Suprapubic skin (tissue), 4 donors: Measurements from ENCODE around the gene FSIP1. TPM values are rescaled to one million over a fixed set of nuclear protein-coding genes. Genes with fewer than 3 reads are reported as not detected.

Experiments used
- DNase-seq, 2 donors: peaks; one replicate each; pipeline ENCODE4 v3.0.0-alpha.2; 2019; ENCODE audit warnings: low spot score in 2 of 2
- H3K27ac ChIP-seq: fragments of 200-600 bp; sonication (generic); one replicate; pipeline ENCODE4 v1.5.1; 2019
- H3K27me3 ChIP-seq: fragments of 200-600 bp; sonication (generic); one replicate; pipeline ENCODE4 v1.5.1; 2019
- H3K36me3 ChIP-seq: fragments of 200-600 bp; sonication (generic); one replicate; pipeline ENCODE4 v1.5.1; 2019
- H3K4me1 ChIP-seq: fragments of 200-600 bp; sonication (generic); one replicate; pipeline ENCODE4 v1.5.1; 2019
- H3K4me3 ChIP-seq: fragments of 200-600 bp; sonication (generic); one replicate; pipeline ENCODE4 v1.5.1; 2019; ENCODE audit warnings: mild to moderate bottlenecking
- H3K9me3 ChIP-seq: fragments of 200-600 bp; sonication (generic); one replicate; pipeline ENCODE4 v1.5.1; 2019
- EP300 ChIP-seq: sonication (generic); formaldehyde crosslinking; IDR thresholded peaks from one replicate; pipeline ENCODE4 v1.6.1; 2017; ENCODE audit warnings: antibody characterized with exemption
- POLR2A ChIP-seq, 2 donors: fragments of 450-650 bp; IDR thresholded peaks; one replicate each; pipeline ENCODE4 v1.6.1; 2017; ENCODE audit warnings: antibody characterized with exemption in 2 of 2, mild to moderate bottlenecking in 2 of 2, moderate library complexity in 2 of 2
- POLR2AphosphoS5 ChIP-seq, 3 donors: sonication (generic); formaldehyde crosslinking; IDR thresholded peaks; one replicate each; pipeline ENCODE4 v1.6.1; 2017; ENCODE audit warnings: antibody characterized with exemption in 3 of 3
- WGBS: methylation state at CpG from one replicate; pipeline ENCODE4 v1.1.5; 2018; 5-methylcytosine and 5-hydroxymethylcytosine counted together
- total RNA-seq, 4 donors: library from RNA; depleted of rRNA; stranded (reverse); fragments of >200 nt; gene quantifications; one replicate each; pipeline ENCODE4 v1.1.0, GENCODE V29; 2016
- TF ChIP-seq, protein P1 (sequence below), 2 donors: fragments of 200-600 bp in 1 of 2; fragments of 450-650 bp in 1 of 2; sonication (generic) in 1 of 2; IDR thresholded peaks; one replicate each; pipeline ENCODE4 v1.5.1; 2016 to 2019; ENCODE audit warnings: antibody characterized with exemption in 2 of 2, mild to moderate bottlenecking in 1 of 2, moderate library complexity in 1 of 2

The FSIP1 gene
- total RNA-seq, 4 donors from 2014 or later: 0.21 to 0.24 TPM; not detected in 2

DNA sequence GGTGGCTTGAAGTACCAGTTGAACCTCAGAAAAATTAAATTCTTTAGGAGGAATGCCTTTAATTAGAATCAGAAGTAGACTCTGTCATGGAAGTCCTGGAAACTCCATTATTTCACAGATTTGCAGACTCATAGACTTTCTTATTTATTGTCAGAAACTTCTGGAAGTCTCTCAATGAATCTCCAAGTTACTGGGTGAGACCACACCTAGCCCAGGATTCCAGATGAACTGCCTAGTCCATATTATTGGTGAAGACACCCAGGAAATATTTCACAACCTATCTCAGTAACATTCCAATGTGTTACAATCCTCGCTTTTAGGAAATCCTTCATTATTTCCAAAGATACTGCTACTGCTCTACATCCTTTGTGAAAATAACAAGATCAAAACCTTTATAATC, 208.2 kb downstream of the FSIP1 start:
- no peaks in the 10 kb centered on the region for H3K36me3 ChIP-seq
- H3K27ac ChIP-seq: no peak overlapping the region
- no peaks in the 10 kb centered on the region for H3K9me3 ChIP-seq
- H3K27me3 ChIP-seq: no peaks in the 10 kb centered on the region
- WGBS: 31% methylated on average over 1 of the region's 1 CpG
- H3K4me3 ChIP-seq: no peak overlapping the region
- DNase-seq: no peak
- H3K4me1 ChIP-seq: peaks cover 9% of the 10 kb centered on the region
- TF ChIP-seq, protein P1, sequence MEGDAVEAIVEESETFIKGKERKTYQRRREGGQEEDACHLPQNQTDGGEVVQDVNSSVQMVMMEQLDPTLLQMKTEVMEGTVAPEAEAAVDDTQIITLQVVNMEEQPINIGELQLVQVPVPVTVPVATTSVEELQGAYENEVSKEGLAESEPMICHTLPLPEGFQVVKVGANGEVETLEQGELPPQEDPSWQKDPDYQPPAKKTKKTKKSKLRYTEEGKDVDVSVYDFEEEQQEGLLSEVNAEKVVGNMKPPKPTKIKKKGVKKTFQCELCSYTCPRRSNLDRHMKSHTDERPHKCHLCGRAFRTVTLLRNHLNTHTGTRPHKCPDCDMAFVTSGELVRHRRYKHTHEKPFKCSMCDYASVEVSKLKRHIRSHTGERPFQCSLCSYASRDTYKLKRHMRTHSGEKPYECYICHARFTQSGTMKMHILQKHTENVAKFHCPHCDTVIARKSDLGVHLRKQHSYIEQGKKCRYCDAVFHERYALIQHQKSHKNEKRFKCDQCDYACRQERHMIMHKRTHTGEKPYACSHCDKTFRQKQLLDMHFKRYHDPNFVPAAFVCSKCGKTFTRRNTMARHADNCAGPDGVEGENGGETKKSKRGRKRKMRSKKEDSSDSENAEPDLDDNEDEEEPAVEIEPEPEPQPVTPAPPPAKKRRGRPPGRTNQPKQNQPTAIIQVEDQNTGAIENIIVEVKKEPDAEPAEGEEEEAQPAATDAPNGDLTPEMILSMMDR (IDR thresholded peaks at IDR 0.05): no peak
- TF ChIP-seq POLR2AphosphoS5 (IDR thresholded peaks at IDR 0.05): no peak
- no peak for TF ChIP-seq EP300
- no peak for TF ChIP-seq POLR2A (IDR thresholded peaks at IDR 0.05)

- DNase-seq: no peak
- TF ChIP-seq POLR2AphosphoS5 (IDR thresholded peaks at IDR 0.05): no peak
- no peak for TF ChIP-seq POLR2A (IDR thresholded peaks at IDR 0.05)
- TF ChIP-seq EP300: no peak
- TF ChIP-seq, protein P1 (IDR thresholded peaks at IDR 0.05): no peak
- no peaks in the 10 kb centered on the region for H3K9me3 ChIP-seq
- H3K27me3 ChIP-seq: no peaks in the 10 kb centered on the region
- H3K27ac ChIP-seq: no peak overlapping the region
- H3K4me3 ChIP-seq: no peak overlapping the region
- H3K36me3 ChIP-seq: no peaks in the 10 kb centered on the region
- WGBS: 32% methylated on average over 4 of the region's 4 CpGs
- H3K4me1 ChIP-seq: peaks cover 3% of the 10 kb centered on the region
These were observed 208.8 kb downstream of the FSIP1 start for GRCh38 chr15:39573844-39574243.

DNA sequence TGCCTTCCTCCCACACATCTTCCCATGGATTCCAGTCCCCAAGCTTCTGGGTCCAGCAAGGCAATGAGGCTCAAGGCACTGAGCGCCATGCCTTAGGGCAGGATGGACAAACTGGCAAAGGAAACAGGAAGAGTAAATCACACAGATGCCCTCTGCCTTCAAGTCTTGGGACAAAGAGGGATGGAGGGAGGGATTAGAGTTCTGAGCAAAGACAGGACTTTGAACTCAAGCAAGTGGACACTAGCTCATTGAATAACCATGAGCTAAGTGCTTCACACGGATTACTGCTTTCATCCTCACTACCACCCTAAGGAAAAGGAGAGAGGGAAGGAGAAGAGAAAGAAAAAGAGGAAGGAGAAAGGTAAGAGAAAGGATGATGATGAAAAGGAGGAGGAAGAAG, 209.4 kb downstream of the FSIP1 start:
- H3K27me3 ChIP-seq: no peaks in the 10 kb centered on the region
- no peaks in the 10 kb centered on the region for H3K9me3 ChIP-seq
- no peak overlapping the region for H3K4me3 ChIP-seq
- DNase-seq: no peak
- H3K4me1 ChIP-seq: no peaks in the 10 kb centered on the region
- WGBS: 81% methylated on average over 2 of the region's 2 CpGs
- H3K36me3 ChIP-seq: no peaks in the 10 kb centered on the region
- H3K27ac ChIP-seq: no peak overlapping the region
- TF ChIP-seq POLR2A (IDR thresholded peaks at IDR 0.05) (no peak), EP300 (no peak), POLR2AphosphoS5 (IDR thresholded peaks at IDR 0.05) (no peak)
- TF ChIP-seq, protein P1 (IDR thresholded peaks at IDR 0.05): no peak

DNA sequence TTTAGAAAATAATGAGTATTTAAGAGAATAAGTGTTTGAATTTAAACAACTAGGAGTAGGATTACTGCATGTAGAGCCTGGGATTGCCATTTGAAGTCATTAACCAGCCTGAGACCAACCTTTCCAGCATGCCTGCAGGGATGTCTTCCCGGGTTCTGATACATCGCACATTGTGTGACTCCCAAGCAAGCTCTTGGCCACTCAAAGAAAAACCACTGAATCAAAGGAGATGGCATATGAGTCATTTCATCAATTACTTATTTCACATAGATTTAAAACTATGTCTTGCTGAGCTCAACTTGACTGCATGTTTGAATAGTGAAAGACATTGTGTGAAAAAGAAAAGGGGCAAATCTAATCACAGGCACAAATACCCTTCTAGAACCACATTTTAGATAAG, 216.8 kb downstream of the FSIP1 start:
- Histone ChIP-seq H3K9me3 (no peaks in the 10 kb centered on the region), H3K4me3 (no peak overlapping the region), H3K36me3 (no peaks in the 10 kb centered on the region), H3K4me1 (no peaks in the 10 kb centered on the region), H3K27ac (no peak overlapping the region), H3K27me3 (no peaks in the 10 kb centered on the region)
- DNase-seq: no peak
- 94% methylated on average over 2 of the region's 2 CpGs for WGBS
- TF ChIP-seq POLR2AphosphoS5 (IDR thresholded peaks at IDR 0.05) (no peak), EP300 (no peak), POLR2A (IDR thresholded peaks at IDR 0.05) (no peak)
- TF ChIP-seq, protein P1 (IDR thresholded peaks at IDR 0.05): no peak

GRCh38 chr15:39564972-39565665, 217.5 kb downstream of the FSIP1 start:
- no peak for DNase-seq
- no peaks in the 10 kb centered on the region for H3K27me3 ChIP-seq
- no peak overlapping the region for H3K27ac ChIP-seq
- no peak overlapping the region for H3K4me3 ChIP-seq
- no peak for TF ChIP-seq POLR2A (IDR thresholded peaks at IDR 0.05)
- TF ChIP-seq EP300: no peak
- TF ChIP-seq, protein P1 (IDR thresholded peaks at IDR 0.05): no peak
- no peak for TF ChIP-seq POLR2AphosphoS5 (IDR thresholded peaks at IDR 0.05)
- WGBS: 84% methylated on average over 4 of the region's 4 CpGs
- H3K4me1 ChIP-seq: no peaks in the 10 kb centered on the region
- no peaks in the 10 kb centered on the region for H3K9me3 ChIP-seq
- no peaks in the 10 kb centered on the region for H3K36me3 ChIP-seq
